Body of pancreas (tissue), 4 donors: Measurements from ENCODE around the gene ECD.

Experiments used
- POLR2A ChIP-seq, 3 donors: fragments of 450-650 bp; IDR thresholded peaks; one replicate each; pipeline ENCODE4 v1.6.1; 2016; ENCODE audit warnings: antibody characterized with exemption in 3 of 3, mild to moderate bottlenecking in 2 of 3
- TF ChIP-seq, protein P1 (sequence below), 7 experiments: fragments of 450-650 bp in 4 of 7; fragments of 200-600 bp in 3 of 7; sonication (generic) in 3 of 7; IDR thresholded peaks; one replicate each; pipeline ENCODE4 v1.5.1; 2016 to 2019; ENCODE audit warnings: antibody characterized with exemption in 7 of 7

DNA sequence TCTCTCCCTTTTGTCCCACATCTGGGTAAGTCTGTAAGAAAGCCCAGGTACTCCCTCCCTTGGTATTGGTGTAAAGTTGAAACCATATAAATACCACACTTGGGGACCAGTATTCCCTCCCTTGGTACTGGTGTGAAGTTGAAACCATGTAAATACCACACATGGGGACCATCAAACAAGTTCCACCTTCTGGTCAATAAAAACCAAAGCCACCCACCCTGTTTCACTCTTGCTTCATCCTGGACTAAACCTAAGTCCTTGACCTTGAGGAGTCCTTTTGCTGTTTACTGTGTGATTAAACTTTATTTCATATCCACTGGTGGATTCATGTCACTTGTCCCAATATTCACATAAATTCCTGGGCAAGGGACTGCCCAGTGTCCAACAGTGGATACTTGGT, 79.5 kb downstream of the ECD start:
- TF ChIP-seq, protein P1, sequence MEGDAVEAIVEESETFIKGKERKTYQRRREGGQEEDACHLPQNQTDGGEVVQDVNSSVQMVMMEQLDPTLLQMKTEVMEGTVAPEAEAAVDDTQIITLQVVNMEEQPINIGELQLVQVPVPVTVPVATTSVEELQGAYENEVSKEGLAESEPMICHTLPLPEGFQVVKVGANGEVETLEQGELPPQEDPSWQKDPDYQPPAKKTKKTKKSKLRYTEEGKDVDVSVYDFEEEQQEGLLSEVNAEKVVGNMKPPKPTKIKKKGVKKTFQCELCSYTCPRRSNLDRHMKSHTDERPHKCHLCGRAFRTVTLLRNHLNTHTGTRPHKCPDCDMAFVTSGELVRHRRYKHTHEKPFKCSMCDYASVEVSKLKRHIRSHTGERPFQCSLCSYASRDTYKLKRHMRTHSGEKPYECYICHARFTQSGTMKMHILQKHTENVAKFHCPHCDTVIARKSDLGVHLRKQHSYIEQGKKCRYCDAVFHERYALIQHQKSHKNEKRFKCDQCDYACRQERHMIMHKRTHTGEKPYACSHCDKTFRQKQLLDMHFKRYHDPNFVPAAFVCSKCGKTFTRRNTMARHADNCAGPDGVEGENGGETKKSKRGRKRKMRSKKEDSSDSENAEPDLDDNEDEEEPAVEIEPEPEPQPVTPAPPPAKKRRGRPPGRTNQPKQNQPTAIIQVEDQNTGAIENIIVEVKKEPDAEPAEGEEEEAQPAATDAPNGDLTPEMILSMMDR (IDR thresholded peaks at IDR 0.05): no peak
- no peak for TF ChIP-seq POLR2A (IDR thresholded peaks at IDR 0.05)
